GM12865 (cell line): ENCODE results near the gene ENTREP3.
"Not testable (repeated sequence)": the region's sequence is repeated elsewhere in the genome, so short reads cannot be mapped to it uniquely, and the experiment has no call there.

ENCODE experiments used
- DNase-seq: peaks from one replicate; pipeline ENCODE4 v3.0.0; 2010; ENCODE audit warnings: low read depth
- H3K4me3 ChIP-seq: 2 replicates; pipeline ENCODE4 v1.5.1; 2011; ENCODE audit warnings: mild to moderate bottlenecking, low read depth, low read length, control low read depth
- TF ChIP-seq, protein P1 (sequence below): IDR thresholded peaks from 2 replicates; pipeline ENCODE4 v1.5.1; 2011; ENCODE audit warnings: low read length, control low read depth, low read depth, inconsistent platforms; ENCODE audit not compliant: insufficient read depth; ENCODE audit errors: missing control alignments

ENTREP3 gene

DNA sequence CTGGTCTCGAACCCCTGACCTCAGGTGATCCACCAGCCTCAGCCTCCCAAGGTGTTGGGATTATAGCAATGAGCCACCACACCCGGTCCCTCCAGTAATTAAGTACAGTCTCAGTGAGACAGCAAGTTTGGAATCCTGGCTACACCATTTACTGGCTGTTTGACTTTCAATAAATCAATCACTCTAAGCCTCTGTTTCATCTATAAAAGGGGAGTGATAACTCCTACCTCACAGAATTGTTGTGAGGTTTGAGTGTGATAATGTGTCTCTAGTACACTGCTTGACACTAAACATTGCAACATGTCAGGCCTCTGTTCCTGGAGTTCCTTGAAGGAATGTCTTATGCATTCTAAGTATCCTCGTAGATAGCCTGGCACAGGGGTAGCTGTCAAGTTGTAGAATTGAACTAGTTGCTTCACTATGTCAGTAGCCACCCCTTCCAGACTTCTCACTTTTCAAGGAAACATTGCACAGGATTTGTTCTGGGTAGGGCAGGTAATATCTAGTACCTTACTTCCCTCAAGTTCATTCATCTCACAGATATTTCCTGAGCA is 12.4 kb downstream of the ENTREP3 start:
- no peak for DNase-seq
- H3K4me3 ChIP-seq: peak overlapping the region; percentile 59
- TF ChIP-seq, protein P1, sequence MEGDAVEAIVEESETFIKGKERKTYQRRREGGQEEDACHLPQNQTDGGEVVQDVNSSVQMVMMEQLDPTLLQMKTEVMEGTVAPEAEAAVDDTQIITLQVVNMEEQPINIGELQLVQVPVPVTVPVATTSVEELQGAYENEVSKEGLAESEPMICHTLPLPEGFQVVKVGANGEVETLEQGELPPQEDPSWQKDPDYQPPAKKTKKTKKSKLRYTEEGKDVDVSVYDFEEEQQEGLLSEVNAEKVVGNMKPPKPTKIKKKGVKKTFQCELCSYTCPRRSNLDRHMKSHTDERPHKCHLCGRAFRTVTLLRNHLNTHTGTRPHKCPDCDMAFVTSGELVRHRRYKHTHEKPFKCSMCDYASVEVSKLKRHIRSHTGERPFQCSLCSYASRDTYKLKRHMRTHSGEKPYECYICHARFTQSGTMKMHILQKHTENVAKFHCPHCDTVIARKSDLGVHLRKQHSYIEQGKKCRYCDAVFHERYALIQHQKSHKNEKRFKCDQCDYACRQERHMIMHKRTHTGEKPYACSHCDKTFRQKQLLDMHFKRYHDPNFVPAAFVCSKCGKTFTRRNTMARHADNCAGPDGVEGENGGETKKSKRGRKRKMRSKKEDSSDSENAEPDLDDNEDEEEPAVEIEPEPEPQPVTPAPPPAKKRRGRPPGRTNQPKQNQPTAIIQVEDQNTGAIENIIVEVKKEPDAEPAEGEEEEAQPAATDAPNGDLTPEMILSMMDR: no peak

DNA sequence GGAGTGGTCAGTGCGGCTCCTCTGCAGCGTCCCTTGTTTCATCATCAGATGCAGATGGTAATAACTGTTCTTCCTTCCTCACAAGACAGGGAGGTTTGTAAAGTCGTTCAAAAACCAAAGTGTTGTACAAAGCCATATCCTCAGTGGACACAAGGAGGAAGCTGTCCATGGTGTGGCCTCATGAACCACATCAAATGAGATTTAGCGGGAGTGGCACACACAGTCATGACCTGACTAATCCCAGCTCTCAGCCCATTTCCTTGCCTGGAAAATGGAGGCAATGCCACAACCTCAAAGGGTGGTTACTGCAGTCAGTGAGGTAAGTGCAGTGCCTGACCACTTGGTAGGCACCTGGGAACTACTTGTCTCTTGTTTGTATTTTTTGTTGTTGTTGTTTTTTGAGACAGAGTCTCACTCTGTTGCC is 13.4 kb downstream of the ENTREP3 start:
- TF ChIP-seq, protein P1: no peak
- H3K4me3 ChIP-seq: no peak overlapping the region
- DNase-seq: no peak

DNA sequence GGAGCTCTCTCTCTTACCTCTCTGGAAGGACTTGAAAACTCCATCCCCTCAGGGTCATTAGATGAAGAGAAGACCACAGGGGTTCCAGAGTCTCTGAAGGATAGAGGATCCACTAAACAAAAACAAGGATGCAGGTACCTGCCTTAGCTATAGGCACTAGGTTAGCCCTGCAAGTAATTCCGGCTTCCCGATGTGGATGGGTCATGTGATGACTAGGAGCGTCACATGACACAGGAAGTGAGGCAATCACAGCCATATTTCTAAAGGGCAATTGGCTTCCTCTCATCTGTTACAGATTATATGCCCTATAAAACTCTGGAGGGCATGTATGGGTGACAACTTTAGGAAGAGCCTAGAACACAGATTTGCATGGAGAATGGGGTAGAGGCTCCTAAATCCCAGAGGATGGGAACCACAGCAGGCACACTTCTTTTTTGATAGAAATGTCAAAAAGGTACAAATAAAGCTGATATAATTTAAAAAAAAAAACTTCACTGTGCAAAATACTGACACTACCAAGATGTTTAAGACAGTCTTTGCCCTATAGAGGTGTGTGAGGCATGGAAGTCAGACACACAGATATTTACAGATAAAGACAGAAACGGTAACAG is 14.1 kb downstream of the ENTREP3 start:
- peak overlapping the region; percentile 53 for H3K4me3 ChIP-seq
- TF ChIP-seq, protein P1: no peak
- DNase-seq: peak; percentile 79

DNA sequence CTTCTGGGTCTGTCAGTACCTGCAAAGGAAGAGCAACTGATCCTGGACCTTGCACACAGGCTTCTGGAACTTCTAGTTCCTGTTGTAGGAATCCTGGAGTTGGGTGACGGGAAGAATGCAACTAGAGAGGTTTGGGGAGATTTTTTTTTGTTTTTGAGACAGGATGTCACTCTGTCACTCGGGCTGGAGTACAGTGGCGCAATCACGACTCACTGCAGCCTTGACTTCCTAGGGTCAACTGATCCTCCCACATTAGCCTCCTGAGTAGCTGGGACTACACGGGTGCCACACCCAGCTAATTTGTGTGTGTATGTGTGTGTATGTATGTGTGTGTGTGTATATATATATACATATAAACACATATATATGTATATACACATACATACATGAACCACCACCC is 18.8 kb downstream of the ENTREP3 start:
- no peak for DNase-seq
- TF ChIP-seq, protein P1: no peak
- no peak overlapping the region for H3K4me3 ChIP-seq

DNA sequence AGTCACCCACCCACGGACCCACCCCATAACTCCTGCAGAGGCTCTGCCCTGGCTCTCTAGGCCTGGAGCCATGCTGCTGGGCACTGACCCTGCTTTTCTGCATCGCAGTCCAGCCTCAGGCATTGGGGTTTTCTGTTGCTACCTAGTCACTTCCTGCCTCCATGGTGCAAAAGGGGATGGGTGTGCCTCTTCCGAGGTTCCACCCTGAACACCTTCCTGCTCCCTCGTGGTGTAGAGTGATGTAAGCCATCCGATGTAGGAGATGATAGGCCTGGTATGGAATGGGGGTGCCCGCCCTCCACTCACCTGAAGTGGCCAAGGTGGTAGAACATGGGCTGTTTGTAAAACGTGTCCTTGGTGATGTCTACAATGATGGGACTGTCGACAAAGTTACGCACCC is 19.9 kb downstream of the ENTREP3 start:
- not testable (repeated sequence) for DNase-seq, H3K4me3 ChIP-seq

DNA sequence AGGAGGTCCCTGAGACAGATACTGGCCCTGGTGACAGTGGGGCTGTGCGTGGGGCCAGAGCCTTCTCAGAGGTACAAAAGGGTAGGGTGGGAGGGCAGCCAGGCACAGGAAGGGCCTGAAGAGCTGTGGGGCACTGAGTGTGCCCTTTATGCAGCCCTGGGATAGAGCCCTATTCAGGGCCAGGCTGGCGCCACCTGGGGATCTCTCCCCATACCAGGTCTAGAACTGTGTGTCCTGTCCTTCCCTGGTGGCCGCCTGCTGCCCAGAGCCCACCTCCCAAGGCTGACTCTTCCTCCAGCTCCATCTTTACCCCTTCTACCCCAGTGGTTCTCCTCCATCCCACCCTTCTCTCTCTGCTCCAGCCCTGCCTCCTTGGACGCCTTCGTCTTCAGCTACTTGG is 21.8 kb downstream of the ENTREP3 start:
- not testable (repeated sequence) for DNase-seq, H3K4me3 ChIP-seq

DNA sequence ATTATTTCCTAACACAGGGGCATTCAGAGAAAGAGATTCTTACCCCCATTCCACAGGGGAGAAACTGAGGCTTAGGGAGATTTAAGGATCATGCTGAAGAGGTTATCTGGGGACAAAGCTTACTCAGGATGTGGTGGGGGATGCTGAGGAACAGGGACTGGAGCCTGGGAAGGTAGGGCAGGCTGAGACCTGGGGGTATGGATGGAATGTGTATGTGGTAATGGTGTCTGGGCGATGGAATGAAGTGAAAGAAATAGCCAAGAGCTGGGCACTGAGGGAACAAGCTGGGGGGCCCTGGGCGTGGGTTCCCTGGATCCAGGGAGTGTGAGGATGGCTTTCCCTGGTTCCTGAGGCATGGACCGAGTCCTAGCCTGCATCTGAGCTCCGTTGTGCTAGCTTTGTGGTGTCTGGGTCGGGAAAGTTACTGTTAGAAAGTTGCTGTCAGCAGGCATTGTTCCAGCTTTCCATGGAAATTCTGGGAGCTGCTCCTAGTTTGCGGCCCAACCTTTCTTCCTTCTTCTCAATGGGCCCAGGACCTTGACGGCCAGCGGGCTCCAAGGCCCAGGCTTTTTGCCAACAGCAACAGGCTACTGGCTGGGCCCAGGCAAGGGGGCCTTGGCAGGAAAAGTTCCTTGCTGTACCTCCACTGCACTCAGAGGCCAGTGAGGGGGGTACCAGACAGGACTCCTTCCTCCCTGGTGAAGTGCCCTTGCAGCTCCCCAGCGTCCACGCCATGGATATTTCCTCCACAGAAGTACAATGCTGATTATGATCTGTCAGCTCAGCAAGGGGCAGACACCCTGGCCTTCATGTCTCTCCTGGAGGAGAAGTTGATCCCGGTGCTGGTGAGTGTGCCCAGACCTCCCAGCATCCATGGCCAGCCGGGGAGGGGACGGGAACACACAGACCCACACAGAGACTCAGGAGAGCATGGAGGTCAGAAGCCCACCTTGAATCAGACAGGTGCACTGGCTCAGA is 23.0 kb downstream of the ENTREP3 start:
- not testable (repeated sequence) for H3K4me3 ChIP-seq, DNase-seq

DNA sequence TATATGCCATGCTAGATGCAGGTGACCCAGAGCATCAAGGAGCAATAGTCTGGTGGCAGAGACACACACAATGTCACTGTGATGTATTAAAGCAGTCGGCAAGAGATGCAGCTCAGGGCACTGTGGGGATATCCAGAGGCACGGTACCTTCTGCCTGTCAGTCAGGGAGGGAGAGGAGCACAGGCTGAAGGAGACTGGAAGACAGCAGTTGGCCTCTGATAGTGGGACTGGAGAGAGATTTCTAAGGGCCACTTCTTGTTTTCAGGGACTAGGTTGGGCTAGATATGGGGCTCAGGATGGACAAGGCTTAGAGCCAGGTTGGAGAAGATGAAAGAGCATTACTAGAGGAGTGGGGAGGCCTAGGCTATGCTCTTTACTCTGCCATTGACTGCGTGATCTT is 24.0 kb downstream of the ENTREP3 start:
- not testable (repeated sequence) for DNase-seq, H3K4me3 ChIP-seq

DNA sequence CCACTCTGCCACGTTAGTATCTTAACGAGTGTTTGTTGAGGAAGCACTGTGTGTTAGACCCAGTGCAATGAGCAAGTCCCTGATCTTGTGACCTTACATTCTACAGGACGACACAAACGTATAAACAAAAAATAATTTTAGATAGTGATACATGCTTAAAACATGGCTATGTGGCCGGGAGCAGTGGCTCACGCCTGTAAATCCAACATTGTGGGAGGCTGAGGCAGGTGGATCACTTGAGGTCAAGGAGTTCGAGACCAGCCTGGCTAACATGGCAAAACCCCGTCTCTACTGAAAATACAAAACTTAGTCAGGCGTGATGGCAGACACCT is 27.2 kb downstream of the ENTREP3 start:
- H3K4me3 ChIP-seq: peak overlapping the region; percentile 61
- DNase-seq: no peak
- TF ChIP-seq, protein P1: no peak
